Fibroblast of the conjunctiva (primary cell): ENCODE measurements around the gene SLX4IP.

Experiments
- DNase-seq: peaks from one replicate; pipeline ENCODE4 v3.0.0-alpha.2; 2010; ENCODE audit warnings: low read depth

Gene SLX4IP

DNA sequence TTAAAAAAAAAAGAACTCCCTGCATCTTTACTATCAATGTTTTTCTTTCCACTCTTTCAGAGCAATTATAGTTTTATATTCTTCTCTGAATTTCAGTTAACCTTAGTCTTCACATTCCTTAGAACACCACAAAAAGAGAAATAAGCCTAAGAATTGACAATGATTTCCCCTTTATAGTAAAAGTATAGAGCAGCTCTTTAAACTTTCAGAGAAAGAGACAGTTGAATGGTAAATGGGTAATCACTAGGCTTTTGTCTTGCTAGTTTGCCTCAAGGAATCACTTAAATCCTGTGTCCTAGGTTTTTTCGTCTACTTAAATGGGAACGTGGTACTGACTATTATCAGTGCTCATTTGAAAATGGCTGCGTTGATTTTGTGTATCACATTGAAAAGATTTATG lies 31.8 kb downstream of the SLX4IP start:
- no peak for DNase-seq

GRCh38 chr20:10467681-10468339 lies 32.7 kb downstream of the SLX4IP start:
- no peak for DNase-seq

- DNase-seq, result no peak
Measured at GRCh38 chr20:10468340-10468845, 33.3 kb downstream of the SLX4IP start.

- DNase-seq, result no peak
Measured at GRCh38 chr20:10469056-10469455, 34.0 kb downstream of the SLX4IP start.

DNA sequence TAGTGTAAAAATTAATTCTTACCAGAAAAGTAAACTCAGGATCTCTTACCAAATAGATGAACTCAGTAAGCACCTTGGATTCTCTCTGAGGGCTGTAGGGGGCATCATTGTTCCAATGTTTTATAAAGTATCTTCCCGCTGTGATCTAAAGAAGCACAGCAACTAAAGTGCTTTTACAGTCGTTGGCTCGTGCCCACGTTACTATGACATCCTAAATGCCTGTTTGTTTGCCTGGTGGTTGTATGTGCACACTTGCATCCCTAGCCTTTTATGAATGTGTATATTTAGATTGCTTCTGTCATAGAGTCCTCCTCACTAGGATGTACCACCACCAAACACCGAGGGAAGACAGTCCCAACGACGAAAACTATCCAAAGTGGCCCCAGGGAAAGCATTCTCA lies 34.5 kb downstream of the SLX4IP start:
- DNase-seq, result peak; percentile 90

DNA sequence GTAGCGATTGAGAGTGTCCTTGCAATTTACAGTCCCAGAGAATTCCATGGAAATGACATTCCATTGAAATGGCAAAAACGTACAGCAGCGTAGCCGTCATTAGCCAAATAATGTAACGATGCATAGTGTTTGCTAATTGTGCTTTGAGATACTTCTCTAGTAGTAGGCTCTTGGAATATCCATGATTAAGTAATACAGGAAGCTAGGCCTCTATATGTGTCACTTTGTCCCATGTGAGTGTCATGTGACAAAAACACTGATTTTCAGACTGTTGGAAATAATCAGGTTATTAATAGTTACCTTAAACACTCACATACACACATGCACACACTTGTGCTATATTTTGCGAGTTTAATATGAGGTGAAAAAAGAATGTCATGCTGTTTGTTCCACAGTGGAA lies 35.2 kb downstream of the SLX4IP start:
- DNase-seq, result no peak

DNA sequence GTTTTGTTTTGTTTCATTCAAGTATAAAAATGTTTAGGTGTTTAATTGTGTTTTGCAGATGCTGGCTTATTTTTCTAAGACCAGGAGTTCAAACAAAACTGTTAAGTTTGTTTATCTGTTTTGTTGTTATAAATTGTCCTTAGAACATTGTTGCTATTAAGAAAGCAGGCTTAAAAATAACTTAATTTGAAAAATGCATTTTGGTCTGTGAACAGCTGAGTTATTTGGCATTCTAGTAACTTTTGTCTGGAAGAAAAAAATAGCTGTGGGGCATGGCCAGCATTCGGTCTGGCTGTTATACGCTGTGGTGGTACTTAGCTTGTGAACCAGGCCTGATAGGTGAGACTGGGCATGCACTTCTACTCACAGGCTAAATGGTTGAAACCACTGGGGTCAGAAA lies 37.8 kb downstream of the SLX4IP start:
- no peak for DNase-seq

DNA sequence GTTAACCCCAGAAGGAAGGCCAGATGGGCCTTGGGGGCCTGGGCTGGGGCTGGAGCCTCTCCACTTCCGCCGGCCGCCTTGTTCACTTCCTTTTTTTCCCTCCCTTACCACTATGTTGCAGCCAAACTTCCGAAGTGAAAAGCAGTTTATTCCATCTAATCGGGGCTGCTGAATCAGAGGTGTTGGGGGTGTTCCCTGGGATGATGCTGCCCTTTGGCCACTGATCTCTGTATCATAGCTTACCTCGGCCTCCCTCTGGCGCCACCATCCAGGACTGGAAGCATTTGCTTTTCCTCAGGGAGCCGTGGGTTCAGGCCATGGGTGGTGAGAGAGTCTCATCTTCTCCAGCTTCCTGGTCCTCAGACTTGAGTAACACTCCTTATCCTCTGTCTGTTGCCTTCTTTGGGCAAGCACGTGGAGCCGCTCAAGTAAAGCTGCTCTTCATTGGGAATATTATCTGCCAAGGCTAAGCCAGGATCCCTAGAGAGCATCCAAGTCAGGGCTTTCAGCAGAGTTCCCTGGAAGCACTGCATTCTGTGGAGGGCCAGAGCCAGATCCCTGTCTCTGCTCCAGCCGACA lies 39.6 kb downstream of the SLX4IP start:
- no peak for DNase-seq

GRCh38 chr20:10475225-10475624 lies 40.1 kb downstream of the SLX4IP start:
- no peak for DNase-seq

DNA sequence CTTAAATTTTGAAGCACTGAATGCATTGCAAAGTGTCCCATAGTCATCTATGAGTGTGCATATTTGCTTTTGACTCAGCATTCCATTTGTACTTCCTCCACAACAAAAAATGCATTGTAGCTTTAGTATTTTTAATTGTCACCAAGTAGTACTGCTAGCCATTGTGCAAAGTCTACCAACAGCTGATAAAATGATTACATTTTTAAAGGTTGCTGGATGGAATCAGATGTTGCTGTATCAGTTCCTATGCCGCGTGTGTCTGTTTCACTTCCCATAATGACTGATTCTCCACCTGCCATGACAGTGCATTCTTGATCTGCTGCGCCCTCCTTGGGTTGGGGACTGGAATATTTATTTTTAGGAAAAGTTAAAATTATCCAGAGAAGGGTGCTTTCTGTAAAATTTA lies 41.2 kb downstream of the SLX4IP start:
- DNase-seq, result no peak

DNA sequence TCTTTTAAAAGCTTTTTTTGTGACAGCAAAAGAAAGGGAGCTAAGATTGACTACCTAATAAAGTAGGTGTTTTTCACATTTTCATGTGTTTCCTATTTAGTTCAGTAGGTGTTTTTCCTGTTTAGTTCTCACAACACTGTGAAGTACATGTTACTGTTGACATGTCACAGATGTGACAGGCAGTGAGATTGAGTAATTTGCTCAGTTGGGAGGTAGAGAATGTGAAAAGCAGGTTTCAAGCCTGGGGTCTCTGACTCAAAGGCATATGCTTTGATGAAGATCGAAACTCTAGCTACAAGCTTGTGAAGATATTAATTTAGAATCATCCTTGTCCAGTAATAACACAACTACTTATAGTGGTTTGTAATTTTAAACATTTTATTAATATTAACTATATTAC lies 43.1 kb downstream of the SLX4IP start:
- no peak for DNase-seq

- no peak for DNase-seq
Measured at GRCh38 chr20:10478930-10479329, 43.8 kb downstream of the SLX4IP start.

GRCh38 chr20:10481676-10482075 lies 46.6 kb downstream of the SLX4IP start:
- DNase-seq, result no peak

GRCh38 chr20:10483691-10484090 lies 48.6 kb downstream of the SLX4IP start:
- DNase-seq, result no peak

DNA sequence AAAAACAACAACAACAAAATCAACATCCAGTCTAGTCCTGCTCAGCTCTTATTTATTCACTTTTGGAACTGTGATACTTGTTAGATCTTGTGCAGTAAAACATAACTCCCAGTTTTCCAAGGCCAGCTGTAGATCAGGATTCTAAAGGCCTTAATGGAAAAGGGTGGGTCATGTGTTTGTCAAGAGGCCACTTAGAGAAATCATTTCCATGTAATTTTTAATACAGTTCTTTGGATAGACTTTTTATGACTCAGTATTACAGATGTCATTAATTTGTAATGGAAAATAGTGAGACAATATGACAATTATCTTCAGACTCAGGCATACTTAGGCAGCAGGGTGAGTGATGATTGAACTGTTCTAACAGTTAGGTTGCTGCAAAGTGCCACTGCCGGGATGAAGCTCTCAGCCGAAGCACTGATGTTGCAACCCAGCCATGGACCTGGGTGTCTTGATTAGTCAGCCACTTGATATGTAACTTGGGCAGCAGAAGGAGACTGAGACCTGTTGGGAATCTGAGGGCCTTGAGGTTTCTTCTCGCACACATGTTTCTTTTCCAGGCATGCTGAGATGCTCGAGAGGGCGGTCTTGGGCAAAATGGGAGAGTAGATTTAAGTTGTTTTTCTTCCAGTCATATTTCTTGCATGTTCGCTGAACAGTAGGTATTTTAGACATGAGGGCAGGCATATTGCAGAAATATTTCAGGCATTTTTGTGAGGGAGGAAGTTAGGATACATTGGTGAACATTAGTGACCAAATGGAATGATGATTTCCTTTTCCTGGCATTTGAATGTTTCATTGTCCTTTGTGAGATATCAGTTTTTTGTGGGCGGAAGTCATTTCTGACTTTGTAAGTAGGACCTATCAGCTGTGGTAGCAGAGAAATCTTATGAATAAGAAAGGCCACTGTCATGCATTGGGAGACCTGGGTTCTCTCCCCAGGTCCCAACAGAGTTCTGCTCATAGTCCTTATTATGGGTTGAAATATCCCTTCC lies 52.3 kb downstream of the SLX4IP start:
- DNase-seq, result no peak

DNA sequence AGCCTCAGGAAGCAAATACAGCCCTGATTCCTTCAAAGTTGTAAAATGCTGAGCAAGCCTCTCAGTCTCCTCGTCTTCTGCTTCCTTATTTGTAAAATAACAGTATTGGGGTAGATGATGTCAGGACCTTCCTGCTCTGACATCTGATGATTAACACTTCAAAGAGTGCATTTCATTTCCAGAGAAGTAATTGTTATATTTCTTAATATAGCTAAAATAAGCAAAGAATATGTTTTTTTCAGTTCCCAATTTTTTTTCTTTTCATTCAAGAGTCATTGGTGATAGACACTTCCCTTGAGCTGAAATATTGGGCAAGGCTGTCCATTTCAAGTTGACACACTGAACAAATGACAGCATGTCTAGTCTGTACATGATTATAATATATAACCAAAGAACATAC lies 53.4 kb downstream of the SLX4IP start:
- DNase-seq, result no peak

GRCh38 chr20:10489853-10490252 lies 54.7 kb downstream of the SLX4IP start:
- DNase-seq, result no peak

GRCh38 chr20:10490257-10490656 lies 55.2 kb downstream of the SLX4IP start:
- no peak for DNase-seq

GRCh38 chr20:10490706-10491105 lies 55.6 kb downstream of the SLX4IP start:
- DNase-seq, result no peak

DNA sequence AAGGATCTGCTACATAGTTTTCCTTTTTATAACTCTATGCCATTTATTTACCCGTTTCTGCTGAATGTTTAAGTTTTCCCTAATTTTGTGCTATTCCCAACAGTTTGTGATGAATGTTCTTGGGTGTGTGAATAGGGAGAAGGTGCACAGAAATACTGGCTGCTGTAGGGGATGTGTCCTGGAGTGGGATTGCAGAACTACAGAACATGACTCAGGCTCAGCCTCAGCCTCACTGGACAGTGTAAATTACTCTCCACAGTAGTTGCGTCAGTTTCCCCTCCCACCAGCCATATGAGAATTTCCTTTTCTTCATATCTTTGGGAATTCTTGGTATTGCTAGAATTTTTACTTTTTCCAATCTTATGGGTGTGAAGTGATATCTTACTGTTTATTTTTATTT lies 57.0 kb downstream of the SLX4IP start:
- no peak for DNase-seq

DNA sequence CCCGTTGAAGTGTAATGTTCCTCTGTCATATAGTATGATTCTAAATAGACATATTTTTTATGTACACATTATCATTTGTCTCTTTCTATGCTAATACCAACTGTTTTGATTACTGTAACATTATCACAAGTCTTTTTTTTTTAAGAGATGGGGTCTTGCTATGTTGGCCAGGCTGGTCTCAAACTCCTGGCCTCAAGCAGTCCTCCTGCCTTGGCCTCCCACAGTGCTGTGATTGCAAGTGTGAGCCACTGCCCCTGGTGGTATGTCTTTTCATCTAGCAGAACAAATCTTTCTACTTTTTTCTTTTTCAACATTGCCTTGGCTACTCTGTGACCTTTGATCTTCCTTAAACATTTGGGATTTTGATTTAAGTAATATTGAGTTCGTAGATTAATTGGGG lies 57.7 kb downstream of the SLX4IP start:
- no peak for DNase-seq

DNA sequence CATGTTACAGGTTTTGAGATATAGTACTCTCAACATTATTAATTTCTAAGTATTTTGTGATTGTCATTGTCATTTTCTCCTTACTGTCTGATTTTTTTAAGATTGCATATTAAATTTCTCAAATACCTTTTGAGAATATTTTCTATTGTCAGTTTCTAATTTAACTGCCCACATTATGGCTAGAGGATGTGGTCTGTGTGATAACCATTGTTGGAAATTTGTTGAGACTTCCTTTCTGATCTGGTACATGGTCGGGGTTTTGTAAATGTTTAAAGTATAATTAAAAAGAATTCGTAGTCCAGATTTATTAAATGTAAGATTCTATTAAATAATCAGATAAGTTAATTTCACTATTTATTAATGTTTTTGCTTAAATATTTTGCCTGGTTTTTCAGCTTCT lies 60.1 kb downstream of the SLX4IP start:
- DNase-seq, result no peak

- DNase-seq, result no peak
Measured at GRCh38 chr20:10496465-10496864, 61.4 kb downstream of the SLX4IP start.
